A673 (cell line): ENCODE measurements around the gene BLVRA. TPM values are rescaled to one million over a fixed set of nuclear protein-coding genes. Genes with fewer than 3 reads are reported as not detected.

Source experiments
- BruUV-seq: library from RNA; stranded (reverse); fragments of 400-500 nt; replicated peaks from 2 replicates; lab custom pipeline; 2021; lab: Mats Ljungman, UMichigan
- CTCF ChIA-PET: fragments of 300-600 bp; sonication (Branson Sonifier 250); formaldehyde crosslinking; loops from one replicate; lab custom pipeline; 2022; ENCODE audit warnings: antibody characterized with exemption; lab: Charles Lee
- POLR2A ChIA-PET: fragments of 300-600 bp; sonication (Branson Sonifier 250); formaldehyde crosslinking; loops from one replicate; lab custom pipeline; 2022; ENCODE audit warnings: antibody characterized with exemption; ENCODE audit not compliant: low non-redundant PET; lab: Charles Lee
- DNase-seq: peaks from one replicate; pipeline ENCODE4 v3.0.0-alpha.2; 2015; ENCODE audit warnings: low spot score
- H3K27ac ChIP-seq: fragments of 200-600 bp; sonication (generic); 2 replicates; pipeline ENCODE4 v1.5.1; 2016; ENCODE audit warnings: mixed run types, low read depth, mild to moderate bottlenecking, mixed read lengths, antibody characterized with exemption, low read length; ENCODE audit not compliant: poor library complexity, severe bottlenecking
- H3K27me3 ChIP-seq: fragments of 200-600 bp; sonication (generic); replicated peaks from 2 replicates; pipeline ENCODE4 v1.6.1; 2017; ENCODE audit warnings: mixed run types, low read depth, mild to moderate bottlenecking, mixed read lengths, antibody characterized with exemption, low read length; ENCODE audit not compliant: insufficient read depth, poor library complexity
- H3K36me3 ChIP-seq: fragments of 200-600 bp; sonication (generic); 2 replicates; pipeline ENCODE4 v1.6.1; 2016; ENCODE audit warnings: mixed run types, mild to moderate bottlenecking, mixed read lengths, antibody characterized with exemption, low read length; ENCODE audit not compliant: insufficient read depth, poor library complexity, severe bottlenecking
- H3K4me1 ChIP-seq: fragments of 200-600 bp; sonication (generic); 2 replicates; pipeline ENCODE4 v1.6.1; 2017; ENCODE audit warnings: mixed run types, mild to moderate bottlenecking, mixed read lengths, antibody characterized with exemption, low read length; ENCODE audit not compliant: insufficient read depth, poor library complexity, severe bottlenecking
- H3K4me3 ChIP-seq: fragments of 200-600 bp; sonication (generic); 2 replicates; pipeline ENCODE4 v1.5.1; 2016; ENCODE audit warnings: low read depth, mixed run types, mild to moderate bottlenecking, mixed read lengths, low read length; ENCODE audit not compliant: poor library complexity, severe bottlenecking
- H3K9me3 ChIP-seq: fragments of 200-600 bp; sonication (generic); 2 replicates; pipeline ENCODE4 v1.6.1; 2016; ENCODE audit warnings: mixed run types, low read depth, mild to moderate bottlenecking, mixed read lengths, antibody characterized with exemption, low read length; ENCODE audit not compliant: poor library complexity, severe bottlenecking
- CTCF ChIP-seq: fragments of 300-800, 200-600 bp; sonication (generic); conservative IDR thresholded peaks from 2 replicates; pipeline ENCODE4 v1.5.1; 2017; ENCODE audit warnings: low read depth, mild to moderate bottlenecking, antibody characterized with exemption, low read length, moderate library complexity, mixed read lengths
- EZH2 ChIP-seq: fragments of 200-600 bp; sonication (generic); IDR thresholded peaks from 2 replicates; pipeline ENCODE4 v1.6.1; 2017; ENCODE audit warnings: borderline replicate concordance, low read depth, mild to moderate bottlenecking, mixed read lengths, antibody characterized with exemption, low read length; ENCODE audit not compliant: poor library complexity, severe bottlenecking
- intact Hi-C: fragments of 100-400 bp; cut with micrococcal nuclease; formaldehyde crosslinking; loops from one replicate; pipeline ENCODE4 v1.10.0; 2022; ENCODE audit not compliant: unreplicated experiment
- total RNA-seq: library from RNA; stranded (reverse); gene quantifications from 2 replicates; pipeline ENCODE4 v1.2.3, GENCODE V29; 2021

BLVRA gene
- total RNA-seq, 1 experiment from 2014 or later, result 20.6 TPM

- H3K4me3 ChIP-seq, result no peak overlapping the region
- no TSS peak for BruUV-seq
- no peaks in the 10 kb centered on the region for H3K27me3 ChIP-seq
- POLR2A ChIA-PET, result no interaction called here
- CTCF ChIA-PET, result no interaction called here
- no peaks in the 10 kb centered on the region for H3K9me3 ChIP-seq
- H3K36me3 ChIP-seq, result no peaks in the 10 kb centered on the region
- H3K27ac ChIP-seq, result no peak overlapping the region
- H3K4me1 ChIP-seq, result no peaks in the 10 kb centered on the region
- DNase-seq, result no peak
- TF ChIP-seq CTCF (no peak), EZH2 (no peak)
- intact Hi-C loops, result no loop called here
Observed at GRCh38 chr7:43849047-43849446, 90.6 kb downstream of the BLVRA start.

- H3K4me1 ChIP-seq, result no peaks in the 10 kb centered on the region
- no peaks in the 10 kb centered on the region for H3K27me3 ChIP-seq
- H3K4me3 ChIP-seq, result no peak overlapping the region
- DNase-seq, result no peak
- CTCF ChIA-PET, result no interaction called here
- H3K9me3 ChIP-seq, result no peaks in the 10 kb centered on the region
- intact Hi-C loops, result no loop called here
- no TSS peak for BruUV-seq
- no peak for TF ChIP-seq EZH2
- H3K36me3 ChIP-seq, result no peaks in the 10 kb centered on the region
- H3K27ac ChIP-seq, result no peak overlapping the region
- POLR2A ChIA-PET, result no interaction called here
Observed at GRCh38 chr7:43850348-43851116, 92.1 kb downstream of the BLVRA start.

GRCh38 chr7:43851805-43852204 is 93.3 kb downstream of the BLVRA start:
- no peak for DNase-seq
- no peak for TF ChIP-seq CTCF
- no peak for TF ChIP-seq EZH2
- no TSS peak for BruUV-seq
- Histone ChIP-seq H3K27me3 (no peaks in the 10 kb centered on the region), H3K9me3 (no peaks in the 10 kb centered on the region), H3K4me1 (no peaks in the 10 kb centered on the region), H3K27ac (no peak overlapping the region), H3K4me3 (no peak overlapping the region), H3K36me3 (no peaks in the 10 kb centered on the region)
- ChIA-PET POLR2A (no interaction called here), CTCF (no interaction called here)
- intact Hi-C loops, result no loop called here

- Histone ChIP-seq H3K9me3 (no peaks in the 10 kb centered on the region), H3K4me3 (no peak overlapping the region), H3K36me3 (no peaks in the 10 kb centered on the region), H3K4me1 (no peaks in the 10 kb centered on the region), H3K27me3 (no peaks in the 10 kb centered on the region), H3K27ac (no peak overlapping the region)
- intact Hi-C loops, result no loop called here
- CTCF ChIA-PET, result no interaction called here
- TF ChIP-seq EZH2, result no peak
- TF ChIP-seq CTCF, result no peak
- no TSS peak for BruUV-seq
- no peak for DNase-seq
- POLR2A ChIA-PET, result no interaction called here
Observed at GRCh38 chr7:43855176-43855575, 96.7 kb downstream of the BLVRA start.
